ENCODE results near the gene TSPAN3.

DNA sequence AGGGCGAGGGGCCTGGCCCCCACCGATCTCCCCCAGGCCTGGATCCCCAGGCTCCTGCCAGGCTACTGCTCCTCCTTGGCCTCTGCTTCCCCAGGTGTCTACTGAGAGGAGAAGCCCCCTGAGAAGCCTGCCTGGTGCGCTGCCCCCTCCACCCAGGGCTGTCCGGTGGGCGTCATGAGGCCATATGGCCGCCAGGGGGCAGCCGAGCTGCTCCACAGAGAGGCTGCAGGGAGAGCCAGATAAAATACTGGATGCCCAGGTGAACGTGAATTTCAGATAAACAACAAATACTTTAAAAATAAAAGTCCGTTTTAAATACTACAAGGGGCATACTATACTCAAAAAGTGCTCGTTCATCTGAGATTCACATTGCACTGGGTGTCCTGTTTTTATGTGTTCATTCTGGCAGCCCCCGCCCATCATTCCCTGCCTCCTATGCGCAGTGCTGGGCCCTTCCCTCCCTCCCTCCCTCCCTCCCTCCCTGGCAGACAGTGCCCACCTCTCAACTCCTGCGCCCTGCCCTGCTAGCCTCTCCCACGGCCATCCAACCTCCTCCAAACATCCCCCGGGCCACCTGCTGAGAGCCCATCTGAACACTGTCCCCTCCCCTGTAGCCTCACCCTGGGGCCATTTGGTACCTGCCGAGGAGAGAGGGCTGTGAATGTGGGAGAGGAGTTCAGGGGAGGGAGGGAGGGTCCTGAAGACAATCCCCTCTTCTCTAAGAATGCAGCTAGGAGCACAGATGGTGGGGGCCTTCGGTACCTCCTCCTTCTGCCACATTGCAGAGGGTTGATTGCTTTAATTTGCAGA, 46.4 kb downstream of the TSPAN3 start:
- TF ChIP-seq, protein P1, sequence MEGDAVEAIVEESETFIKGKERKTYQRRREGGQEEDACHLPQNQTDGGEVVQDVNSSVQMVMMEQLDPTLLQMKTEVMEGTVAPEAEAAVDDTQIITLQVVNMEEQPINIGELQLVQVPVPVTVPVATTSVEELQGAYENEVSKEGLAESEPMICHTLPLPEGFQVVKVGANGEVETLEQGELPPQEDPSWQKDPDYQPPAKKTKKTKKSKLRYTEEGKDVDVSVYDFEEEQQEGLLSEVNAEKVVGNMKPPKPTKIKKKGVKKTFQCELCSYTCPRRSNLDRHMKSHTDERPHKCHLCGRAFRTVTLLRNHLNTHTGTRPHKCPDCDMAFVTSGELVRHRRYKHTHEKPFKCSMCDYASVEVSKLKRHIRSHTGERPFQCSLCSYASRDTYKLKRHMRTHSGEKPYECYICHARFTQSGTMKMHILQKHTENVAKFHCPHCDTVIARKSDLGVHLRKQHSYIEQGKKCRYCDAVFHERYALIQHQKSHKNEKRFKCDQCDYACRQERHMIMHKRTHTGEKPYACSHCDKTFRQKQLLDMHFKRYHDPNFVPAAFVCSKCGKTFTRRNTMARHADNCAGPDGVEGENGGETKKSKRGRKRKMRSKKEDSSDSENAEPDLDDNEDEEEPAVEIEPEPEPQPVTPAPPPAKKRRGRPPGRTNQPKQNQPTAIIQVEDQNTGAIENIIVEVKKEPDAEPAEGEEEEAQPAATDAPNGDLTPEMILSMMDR (IDR thresholded peaks at IDR 0.05 in 4 of 5, conservative IDR thresholded peaks at IDR 0.05 in 1 of 5): peak; percentile 86 to 98 (median 95)
- no peak for TF ChIP-seq POLR2A (IDR thresholded peaks at IDR 0.05)

All from gastrocnemius medialis (tissue), 4 donors.